Left cardiac atrium (tissue), 4 donors: ENCODE data around the gene APOBEC3H. TPM values are rescaled to one million over a fixed set of nuclear protein-coding genes. Genes with fewer than 3 reads are reported as not detected.

Experiments
- ATAC-seq, 2 donors: fragments of 200-7000 bp; cut with Tn5 transposase; one replicate each; pipeline ENCODE4 v1.9.1; 2020; ENCODE audit warnings: mild to moderate bottlenecking in 2 of 2, moderate library complexity in 2 of 2
- DNase-seq: peaks from one replicate; pipeline ENCODE4 v3.0.0-alpha.2; 2020
- intact Hi-C, 2 donors: fragments of 100-400 bp; cut with DNase I; formaldehyde crosslinking; loops; one replicate each; pipeline versions ENCODE4 v1.14.1 to v1.15.1; 2022 to 2023
- total RNA-seq, 2 donors: library from RNA; stranded (reverse); fragmentation: NEBNext Ultra II Directional; extraction: Animal tissue kit (Norgen Biotek cat#: 25700); gene quantifications; one replicate each; pipeline ENCODE4 v1.2.1, GENCODE V29; 2021
- donor health status: DM: no; HTN: yes; CAD: no.
- donor health status: DM: no; HTN: yes; CAD: no; lungs with severe emphysema.
- donor health status: DM: yes; HTN: yes; CAD: no.
- donor health status: Dilated cardiomyopathy.

The APOBEC3H gene
- total RNA-seq, 2 donors from 2014 or later = 0.35 TPM; not detected in 1

DNA sequence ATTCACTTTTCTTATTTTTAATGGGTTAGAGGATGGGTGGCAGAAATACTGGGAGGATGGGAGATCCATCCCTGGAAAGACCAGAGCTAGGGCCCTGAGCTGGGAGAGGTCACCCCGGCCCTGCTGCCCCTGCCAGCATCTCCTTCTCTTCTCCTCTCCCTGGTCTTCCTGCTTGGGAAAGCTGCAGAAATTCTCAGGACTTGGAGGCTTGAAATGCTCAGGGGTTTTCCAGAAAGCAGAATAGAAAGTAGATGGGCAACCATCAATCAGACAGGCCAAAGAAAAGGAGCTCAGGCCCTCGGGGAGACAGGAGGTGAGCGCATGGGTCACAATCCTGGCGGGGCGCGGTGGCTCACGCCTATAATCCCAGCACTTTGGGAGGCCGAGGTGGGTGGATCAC lies 1.5 kb downstream of the APOBEC3H start:
- DNase-seq (no peak), ATAC-seq (no peak)
- intact Hi-C loops = no loop called here

DNA sequence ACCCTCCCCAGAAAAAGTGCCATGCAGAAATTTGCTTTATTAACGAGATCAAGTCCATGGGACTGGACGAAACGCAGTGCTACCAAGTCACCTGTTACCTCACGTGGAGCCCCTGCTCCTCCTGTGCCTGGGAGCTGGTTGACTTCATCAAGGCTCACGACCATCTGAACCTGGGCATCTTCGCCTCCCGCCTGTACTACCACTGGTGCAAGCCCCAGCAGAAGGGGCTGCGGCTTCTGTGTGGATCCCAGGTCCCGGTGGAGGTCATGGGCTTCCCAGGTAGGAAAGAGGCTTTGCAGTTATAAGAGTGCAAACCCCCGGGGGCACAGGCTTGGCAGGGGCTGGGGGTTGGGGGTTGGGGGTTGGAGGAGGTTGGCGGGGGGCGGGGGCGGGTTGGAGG lies 4.2 kb downstream of the APOBEC3H start:
- ATAC-seq (no peak), DNase-seq (no peak)
- intact Hi-C loops = no loop called here

DNA sequence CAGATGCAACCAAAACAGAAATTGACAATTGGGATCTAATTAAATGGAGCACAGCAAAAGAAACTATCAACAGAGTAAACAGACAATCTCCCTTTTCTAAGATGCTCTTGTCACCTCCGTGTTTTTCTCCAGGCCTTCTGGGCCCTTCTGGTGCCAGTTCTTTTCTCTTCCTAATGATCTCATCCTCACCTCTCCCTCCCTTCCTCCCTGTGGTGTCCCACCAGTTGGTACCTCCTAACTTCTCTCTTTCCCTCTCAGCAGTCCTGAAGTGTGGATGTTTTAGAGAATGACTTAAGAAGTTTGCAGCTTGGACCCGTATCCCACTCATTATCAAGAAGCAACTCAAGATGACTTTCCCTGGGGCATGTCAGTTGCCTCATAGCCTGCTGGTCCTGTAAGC lies 6.4 kb downstream of the APOBEC3H start:
- no peak for ATAC-seq
- DNase-seq = no peak
- intact Hi-C loops = no loop called here

DNA sequence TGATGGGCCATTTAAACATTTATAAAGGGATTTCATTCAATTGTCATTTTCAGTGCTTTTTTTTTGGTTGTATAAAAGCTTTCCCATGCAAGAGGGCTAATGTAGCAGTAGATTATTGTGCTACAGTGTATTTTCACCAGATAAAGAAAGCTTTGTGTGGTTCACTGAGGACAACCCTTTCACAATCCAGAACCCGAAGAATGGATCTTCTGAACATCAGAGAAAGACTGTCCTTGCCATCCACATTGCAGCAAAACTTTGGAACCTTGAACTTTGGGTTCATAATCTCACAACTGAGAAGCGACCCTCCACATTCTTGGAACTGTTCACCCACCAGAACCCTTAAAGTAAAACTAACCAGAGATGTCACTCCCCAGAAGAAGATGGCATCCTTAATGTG lies 9.3 kb downstream of the APOBEC3H start:
- ATAC-seq = no peak
- intact Hi-C loops = no loop called here

DNA sequence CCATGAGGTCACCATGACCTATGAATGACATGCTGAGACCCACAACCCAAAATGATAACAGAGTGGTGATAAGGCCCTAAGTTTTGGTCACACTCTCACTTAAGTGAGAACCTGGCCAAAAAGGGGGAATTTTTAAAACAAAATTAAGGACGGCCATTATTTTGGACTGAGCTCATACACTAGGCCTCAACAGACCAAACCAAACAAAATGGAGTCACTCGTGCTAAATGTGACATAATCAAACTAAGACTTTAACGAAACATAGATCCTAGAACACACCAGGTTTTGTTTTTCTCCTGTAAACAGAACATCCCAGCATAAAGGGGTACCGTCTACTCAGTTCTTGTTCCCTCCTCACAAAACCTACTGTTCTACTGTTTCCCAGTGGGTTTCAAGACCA lies 11.4 kb downstream of the APOBEC3H start:
- intact Hi-C loops = no loop called here
- no peak for DNase-seq
- ATAC-seq = no peak

More for the DNA sequence above, 9.3 kb downstream of the APOBEC3H start:
- no peak for DNase-seq

DNA sequence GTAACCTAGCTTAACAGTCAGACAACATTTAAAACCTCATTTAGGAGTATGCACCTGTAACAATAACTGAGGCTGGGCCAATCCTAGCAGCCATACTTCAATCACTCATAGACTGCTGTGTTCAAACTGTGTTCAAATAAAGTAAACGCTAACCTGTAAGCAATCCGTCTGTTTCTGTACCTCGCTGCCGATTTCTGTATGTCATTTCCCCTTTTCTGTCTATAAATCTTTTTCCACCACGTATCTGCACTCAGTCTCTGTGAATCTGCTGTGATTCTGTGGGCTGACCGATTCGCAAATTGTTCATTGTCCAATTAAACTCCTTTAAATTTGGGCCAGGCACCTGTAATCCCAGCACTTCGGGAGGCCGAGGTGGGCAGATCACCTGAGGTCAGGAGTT lies 12.3 kb downstream of the APOBEC3H start:
- intact Hi-C loops = no loop called here

DNA sequence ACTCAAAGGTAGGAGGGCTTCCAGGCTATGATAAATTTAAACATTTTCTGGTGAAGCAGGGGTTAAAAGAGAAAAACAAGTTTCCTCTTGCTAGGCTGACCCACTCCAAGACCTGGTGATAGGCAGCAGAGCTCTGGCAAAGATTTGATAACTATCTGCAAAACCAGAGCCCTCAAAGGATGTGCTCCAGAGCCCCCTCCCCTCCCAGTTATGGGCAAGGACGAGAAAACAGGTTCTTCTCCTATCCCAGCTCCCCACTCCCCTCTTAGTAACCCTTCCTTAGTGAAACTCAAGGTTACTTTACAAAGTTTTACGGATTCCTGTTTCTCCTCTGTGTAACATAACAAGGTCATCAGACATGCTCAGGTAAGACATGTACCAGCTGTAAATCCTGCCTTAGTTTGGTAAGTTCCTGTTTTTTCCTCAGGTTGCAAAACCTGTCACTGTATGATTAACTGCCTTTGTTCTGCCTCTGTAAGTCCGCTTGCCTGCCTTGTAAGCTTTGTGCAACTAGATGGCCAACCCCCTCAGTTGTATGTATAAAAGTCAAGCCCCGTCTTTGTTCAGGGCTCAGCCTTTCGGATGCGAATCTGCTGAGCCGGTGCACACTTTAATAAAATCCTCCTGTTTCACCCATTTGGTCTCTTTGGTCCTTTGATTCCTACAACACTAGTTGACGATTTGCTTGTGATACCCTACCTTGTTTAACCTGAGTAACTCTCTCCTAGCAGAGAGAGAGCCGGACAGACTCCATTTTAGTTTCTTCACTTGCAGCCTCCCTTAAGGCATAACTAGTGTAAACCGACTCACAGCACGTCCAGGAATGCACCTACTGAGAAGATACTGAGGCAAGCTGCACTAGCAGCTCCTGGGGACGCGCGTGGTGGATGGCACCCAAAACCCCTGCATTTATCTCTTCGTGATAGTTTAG lies 13.9 kb downstream of the APOBEC3H start:
- DNase-seq = no peak
- ATAC-seq = no peak
- intact Hi-C loops = no loop called here

More for the DNA sequence above, 12.3 kb downstream of the APOBEC3H start:
- no peak for DNase-seq
- ATAC-seq = no peak

DNA sequence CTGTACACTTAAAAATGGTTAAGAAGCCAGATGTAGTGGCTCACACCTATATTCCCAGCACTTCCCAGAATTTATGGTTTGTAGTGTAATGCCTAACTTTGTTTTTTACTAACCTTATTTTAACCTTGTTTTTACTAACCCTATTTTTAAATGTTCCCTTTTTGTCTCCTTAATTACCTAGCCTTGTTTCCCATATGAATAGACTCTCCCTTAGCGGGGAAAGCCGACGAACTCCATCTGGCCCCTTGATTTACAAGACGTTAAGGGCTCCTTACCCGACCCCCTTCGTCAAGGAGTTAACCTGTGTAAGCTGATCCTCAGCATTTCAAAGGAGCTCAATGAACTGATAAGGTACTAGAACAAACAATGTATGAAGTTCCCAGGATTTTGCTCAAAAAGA lies 17.1 kb downstream of the APOBEC3H start:
- intact Hi-C loops = no loop called here
- no peak for DNase-seq
- ATAC-seq = no peak

DNA sequence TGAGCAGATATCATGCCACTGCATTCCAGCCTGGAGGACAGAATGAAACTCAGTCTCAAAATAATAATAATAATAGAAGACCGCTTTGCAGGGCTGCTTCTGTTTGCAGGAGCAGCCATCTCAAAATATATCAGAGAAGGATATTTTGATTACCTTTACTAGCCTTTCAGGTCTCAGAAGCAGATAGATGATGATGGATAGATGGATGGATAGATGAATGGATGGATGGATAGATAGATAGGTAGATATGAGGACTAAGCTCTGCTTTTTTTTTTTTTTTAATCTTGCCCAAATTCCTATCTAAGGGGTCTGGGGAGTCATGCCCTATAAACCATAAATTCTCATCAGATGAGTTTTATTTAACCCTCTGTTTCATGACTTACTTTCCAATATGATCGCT lies 18.5 kb downstream of the APOBEC3H start:
- DNase-seq = no peak
- no peak for ATAC-seq
- intact Hi-C loops = no loop called here

DNA sequence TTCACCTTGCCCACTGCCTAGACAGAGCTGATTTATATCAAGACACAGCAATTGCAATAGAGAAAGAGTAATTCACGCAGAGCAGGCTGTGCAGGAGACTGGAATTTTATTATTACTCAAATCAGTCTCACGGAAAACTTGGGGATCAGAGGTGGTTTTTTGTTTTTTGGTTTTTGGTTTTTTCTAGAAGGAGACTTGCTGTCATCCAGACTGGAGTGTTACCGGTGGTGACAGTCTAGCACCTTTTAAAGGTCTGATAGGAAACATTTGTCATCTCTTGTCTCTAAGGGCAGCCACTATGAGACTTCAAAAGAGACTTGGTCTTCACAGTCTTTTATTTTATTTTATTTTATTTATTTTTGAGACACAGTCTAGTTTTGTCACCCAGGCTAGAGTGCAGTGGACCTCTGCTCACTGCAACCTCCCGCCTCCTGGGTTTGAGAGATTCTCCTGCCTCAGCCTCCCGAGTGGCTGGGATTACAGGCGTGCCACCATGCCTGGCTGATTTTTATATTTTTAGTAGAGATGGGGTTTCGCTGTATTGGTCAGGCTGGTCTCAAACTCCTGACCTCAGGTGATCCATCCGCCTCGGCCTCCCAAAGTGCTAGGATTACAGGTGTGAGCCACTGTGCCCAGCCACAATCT lies 19.1 kb downstream of the APOBEC3H start:
- intact Hi-C loops = no loop called here
- DNase-seq = no peak
- ATAC-seq = no peak

DNA sequence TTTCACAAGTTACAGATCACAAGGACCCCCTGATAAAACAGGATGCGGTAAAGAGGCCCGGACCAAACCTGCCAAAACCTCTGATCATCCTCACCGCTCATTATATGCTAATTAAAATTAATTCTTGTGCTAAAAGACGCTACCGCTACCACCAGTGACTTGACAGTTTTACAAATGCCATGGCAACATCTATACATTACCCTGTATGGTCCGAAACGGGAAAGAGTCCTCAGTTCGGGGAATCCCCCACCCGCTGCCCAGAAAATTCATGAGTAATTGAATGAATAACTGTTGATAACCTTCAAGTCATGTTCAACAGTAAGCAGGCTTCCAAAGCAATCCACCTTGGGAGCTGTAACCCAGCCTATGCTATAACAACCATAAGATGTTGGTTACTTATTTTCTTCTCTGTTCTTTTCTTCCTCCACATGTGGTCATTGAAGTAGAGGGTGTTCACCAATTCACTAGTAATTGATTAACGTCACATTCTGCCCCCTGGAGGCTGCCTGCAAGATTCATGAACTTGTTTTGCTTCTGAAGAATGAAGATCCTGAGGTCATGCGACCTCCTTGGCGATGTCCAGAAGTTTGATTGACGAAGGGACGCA lies 20.6 kb downstream of the APOBEC3H start:
- intact Hi-C loops = no loop called here
- ATAC-seq (peak in 1 of 2 donors; percentile 34), DNase-seq (no peak)

DNA sequence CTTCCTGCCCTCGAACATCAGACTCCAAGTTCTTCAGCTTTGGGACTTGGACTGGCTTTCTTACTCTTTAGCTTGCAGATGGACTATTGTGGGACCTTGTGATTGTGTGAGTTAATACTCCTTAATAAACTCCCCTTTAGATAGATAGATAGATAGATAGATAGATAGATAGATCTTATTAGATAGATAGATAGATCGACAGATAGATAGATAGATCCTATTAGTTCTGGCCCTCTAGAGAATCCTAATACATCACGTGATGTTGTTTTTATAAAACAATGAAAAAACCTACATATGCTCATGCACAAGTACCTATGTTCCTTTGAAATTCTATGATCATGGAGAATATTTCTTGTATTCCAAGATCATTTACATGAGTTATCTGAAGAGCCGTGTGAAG lies 23.9 kb downstream of the APOBEC3H start:
- no peak for DNase-seq
- ATAC-seq = no peak
- intact Hi-C loops = loop anchor here (5.0 to 10.0 kb wide), 4 partner anchors 114 to 256 kb away; no protein-coding TSS in a partner anchor

DNA sequence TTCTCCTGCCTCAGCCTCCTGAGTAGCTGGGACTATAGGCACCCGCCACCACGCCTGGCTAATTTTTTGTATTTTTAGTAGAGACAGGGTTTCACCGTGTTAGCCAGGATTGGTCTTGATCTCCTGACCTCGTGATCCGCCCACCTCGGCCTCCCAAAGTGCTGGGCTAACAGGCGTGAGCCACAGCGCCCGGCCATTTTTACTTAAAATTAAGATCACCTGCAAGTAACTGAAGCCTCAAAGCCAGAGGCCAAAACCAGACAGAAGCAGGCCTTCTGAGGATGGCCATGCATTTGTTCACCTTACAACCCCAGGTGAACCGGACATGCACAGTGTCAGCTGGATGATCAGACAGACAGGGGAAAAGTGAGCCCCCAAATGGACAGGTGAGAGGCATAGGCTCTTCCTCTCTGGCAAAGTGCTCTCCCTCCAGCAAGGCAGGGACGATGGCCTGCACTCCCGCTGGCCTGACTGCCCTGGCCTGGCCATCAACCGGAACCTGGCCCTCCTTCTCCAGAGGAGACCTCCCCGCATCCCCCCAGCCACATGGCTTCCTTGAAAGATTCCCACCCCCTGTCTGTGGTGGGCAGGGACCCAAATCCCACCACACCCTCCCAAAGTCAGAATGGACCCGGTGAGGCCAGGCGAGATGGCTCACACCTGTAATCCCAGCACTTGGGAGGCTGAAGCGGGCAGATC lies 25.9 kb downstream of the APOBEC3H start:
- DNase-seq = no peak
- intact Hi-C loops = loop anchor here (5.0 to 10.0 kb wide), 4 partner anchors 116 to 258 kb away; no protein-coding TSS in a partner anchor

DNA sequence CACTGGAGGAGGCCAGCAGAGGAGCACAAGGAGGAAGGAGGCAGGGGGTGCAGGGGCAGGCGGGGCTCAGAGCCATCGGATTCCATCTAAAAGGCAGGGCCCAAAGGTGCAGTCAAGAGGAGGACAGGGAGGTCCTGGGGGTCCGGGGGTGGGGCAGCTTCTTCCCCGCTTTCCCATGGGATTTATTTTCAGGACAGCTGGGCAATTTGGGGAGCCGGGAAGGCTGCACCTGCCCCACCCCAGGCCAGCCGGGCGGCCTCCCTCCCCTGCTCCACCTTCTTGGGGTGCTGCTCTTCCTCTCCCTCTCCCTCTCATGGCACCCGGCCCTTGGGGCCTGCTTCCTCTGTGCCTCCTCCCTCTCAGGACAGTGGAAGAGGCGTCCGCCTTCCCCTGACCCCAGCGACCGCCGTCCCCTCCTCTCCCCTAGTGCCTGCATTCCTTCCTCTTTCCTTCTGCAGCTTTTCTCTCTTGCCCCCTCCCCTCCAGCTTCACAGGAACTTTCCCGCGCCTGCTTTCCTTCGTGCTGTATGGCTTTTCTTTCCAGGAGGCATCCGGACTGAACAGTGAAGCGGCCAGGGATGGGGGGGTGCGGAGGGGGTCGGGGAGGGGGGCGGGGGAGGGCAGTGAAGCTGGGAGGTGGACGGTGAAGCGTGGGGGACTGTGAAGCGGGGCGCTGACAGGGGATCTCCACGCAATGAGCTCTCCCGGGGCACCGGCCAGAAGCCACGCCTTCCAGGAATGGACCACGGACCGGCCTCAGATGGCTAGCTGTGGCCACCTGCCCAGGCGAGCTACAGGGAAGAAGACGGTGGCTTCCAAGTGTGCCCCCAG lies 26.9 kb downstream of the APOBEC3H start:
- intact Hi-C loops = loop anchor here (5.0 to 10.0 kb wide), 4 partner anchors 117 to 259 kb away; no protein-coding TSS in a partner anchor
- DNase-seq (no peak), ATAC-seq (peak in 1 of 2 donors; percentile 42)

More for the DNA sequence above, 25.9 kb downstream of the APOBEC3H start:
- ATAC-seq = no peak

DNA sequence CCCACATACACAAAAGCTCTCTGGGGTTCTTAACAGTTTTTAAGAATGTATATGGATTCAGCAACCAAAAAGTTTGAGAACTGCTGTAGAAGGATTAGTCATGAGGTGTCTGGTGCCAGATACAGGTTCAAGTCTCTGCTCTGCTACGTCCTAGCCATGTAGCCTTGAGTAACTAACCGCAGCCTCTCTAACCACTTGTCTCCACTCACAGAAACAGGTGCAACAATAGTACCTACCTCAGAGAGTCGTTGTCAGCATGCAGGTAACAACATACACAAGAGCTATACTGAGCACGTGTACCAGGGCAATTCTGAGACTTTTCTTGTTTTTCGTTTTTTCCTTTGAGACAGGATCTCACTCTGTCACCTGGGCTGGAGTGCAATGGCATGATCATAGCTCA lies 28.6 kb downstream of the APOBEC3H start:
- intact Hi-C loops = loop anchor here in 1 of 2 donors (10.0 kb wide), 2 partner anchors 121 to 261 kb away; no protein-coding TSS in a partner anchor
- no peak for DNase-seq
- ATAC-seq = no peak

DNA sequence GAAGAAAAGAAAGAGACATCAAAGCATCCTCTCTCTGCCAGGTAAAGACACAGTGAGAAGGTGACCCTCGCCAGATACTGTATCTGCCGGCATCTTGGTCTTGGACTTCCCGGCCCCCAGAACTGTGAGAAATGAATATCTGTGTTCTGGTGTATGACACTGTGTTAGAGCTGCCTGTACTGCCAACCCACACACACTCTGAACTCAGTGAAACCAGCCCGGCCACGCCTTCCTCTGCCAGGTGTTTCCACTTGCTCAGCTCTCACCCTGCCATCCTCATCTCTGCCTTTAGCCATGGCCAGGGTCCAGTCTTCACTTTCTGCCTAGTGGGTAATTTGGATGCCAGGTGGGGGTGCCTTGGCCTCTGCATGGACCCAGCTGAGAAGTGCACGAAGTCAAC lies 31.5 kb downstream of the APOBEC3H start:
- intact Hi-C loops = loop anchor here in 1 of 2 donors (10.0 kb wide), 2 partner anchors 124 to 264 kb away; no protein-coding TSS in a partner anchor
- no peak for ATAC-seq
- no peak for DNase-seq

DNA sequence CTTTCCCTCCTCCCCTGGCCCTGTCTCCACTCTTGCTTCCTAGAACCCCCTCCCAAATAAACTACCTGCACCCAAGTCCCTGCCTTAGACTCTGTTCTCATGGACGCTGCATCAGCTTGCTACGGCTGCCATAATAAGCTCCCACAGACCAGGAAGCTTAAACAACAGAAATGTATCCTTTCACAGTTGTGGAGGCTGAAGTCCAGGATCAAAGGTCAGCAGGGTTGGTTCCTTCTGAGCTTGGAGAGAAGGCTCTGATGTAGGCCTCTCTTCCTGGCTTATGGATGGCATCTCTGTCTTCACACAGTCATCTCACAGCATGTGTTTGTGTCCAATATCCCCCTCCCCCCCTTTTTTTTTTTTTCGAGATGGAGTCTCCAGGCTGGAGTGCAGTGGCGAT lies 32.0 kb downstream of the APOBEC3H start:
- intact Hi-C loops = loop anchor here in 1 of 2 donors (10.0 kb wide), 2 partner anchors 124 to 264 kb away; no protein-coding TSS in a partner anchor
- ATAC-seq (no peak), DNase-seq (no peak)

DNA sequence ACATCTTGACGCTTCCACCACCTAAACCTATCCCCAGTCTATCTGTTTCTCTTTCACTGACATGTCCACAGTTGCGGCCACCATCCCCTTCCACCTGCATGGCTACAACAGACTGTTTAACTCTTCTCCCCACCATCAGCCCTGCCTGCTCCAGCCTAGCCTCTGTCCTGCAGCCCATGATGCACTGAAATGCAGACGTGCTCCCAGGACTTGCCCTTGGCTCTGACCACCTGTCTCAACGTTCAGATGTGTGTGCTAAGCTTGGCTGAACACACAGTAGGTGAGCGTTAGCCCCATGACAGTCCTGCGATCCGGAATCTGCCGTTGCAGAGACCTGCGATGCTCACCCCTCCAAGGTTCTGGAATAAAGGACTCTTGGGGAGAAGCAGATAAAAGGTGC lies 32.7 kb downstream of the APOBEC3H start:
- intact Hi-C loops = loop anchor here in 1 of 2 donors (10.0 kb wide), 2 partner anchors 125 to 265 kb away; no protein-coding TSS in a partner anchor
- ATAC-seq (no peak), DNase-seq (no peak)
